Liver (tissue), 9 donors: Measurements from ENCODE around the gene JAKMIP1. TPM values are rescaled to one million over a fixed set of nuclear protein-coding genes. Genes with fewer than 3 reads are reported as not detected.

Source experiments
- DNase-seq: peaks from one replicate; pipeline ENCODE4 v3.0.0-alpha.2; 2017; ENCODE audit warnings: low spot score
- H3K27ac ChIP-seq, 2 donors: one replicate each; pipeline ENCODE4 v1.7.0; 2013; ENCODE audit warnings: inconsistent platforms in 2 of 2, low read length in 2 of 2, control low read depth in 1 of 2, low read depth in 1 of 2, mild to moderate bottlenecking in 1 of 2
- H3K27me3 ChIP-seq, 4 donors: one replicate each; pipeline versions ENCODE4 v1.6.1 to v1.7.0; 2013; ENCODE audit warnings: low read length in 3 of 4, inconsistent platforms in 1 of 4, mild to moderate bottlenecking in 1 of 4, moderate library complexity in 1 of 4; ENCODE audit not compliant: control insufficient read depth in 4 of 4, insufficient read depth in 4 of 4
- H3K36me3 ChIP-seq, 4 donors: one replicate each; pipeline versions ENCODE4 v1.6.1 to v1.7.0; 2013; ENCODE audit warnings: low read length in 3 of 4, mild to moderate bottlenecking in 3 of 4, low read depth in 1 of 4, moderate library complexity in 1 of 4; ENCODE audit not compliant: control insufficient read depth in 4 of 4, insufficient read depth in 3 of 4
- H3K4me1 ChIP-seq, 4 donors: one replicate each; pipeline versions ENCODE4 v1.6.1 to v1.7.0; 2013; ENCODE audit warnings: low read length in 3 of 4, mild to moderate bottlenecking in 3 of 4, moderate library complexity in 1 of 4; ENCODE audit not compliant: control insufficient read depth in 4 of 4, insufficient read depth in 4 of 4
- H3K4me3 ChIP-seq, 3 donors: one replicate each; pipeline versions ENCODE4 v1.6.1 to v1.7.0; 2013; ENCODE audit warnings: low read length in 3 of 3, control low read depth in 1 of 3, low read depth in 1 of 3, mild to moderate bottlenecking in 1 of 3
- H3K9ac ChIP-seq, 2 donors: one replicate each; pipeline ENCODE4 v1.7.0; 2013; ENCODE audit warnings: low read length in 2 of 2, mild to moderate bottlenecking in 2 of 2, moderate library complexity in 2 of 2, control low read depth in 1 of 2, low read depth in 1 of 2
- H3K9me3 ChIP-seq, 4 donors: one replicate each; pipeline versions ENCODE4 v1.6.1 to v1.7.0; 2013; ENCODE audit warnings: low read length in 3 of 4; ENCODE audit not compliant: control insufficient read depth in 4 of 4
- EGR1 ChIP-seq, 2 donors: IDR thresholded peaks; 2 replicates each; pipeline ENCODE4 v1.6.1; 2016 to 2018; ENCODE audit warnings: antibody characterized with exemption in 2 of 2, low read depth in 2 of 2
- FOXA1 ChIP-seq: IDR thresholded peaks from 2 replicates; pipeline ENCODE4 v1.6.1; 2016; ENCODE audit warnings: antibody characterized with exemption
- FOXA2 ChIP-seq: IDR thresholded peaks from 2 replicates; pipeline ENCODE4 v1.6.1; 2016; ENCODE audit warnings: antibody characterized with exemption
- GABPA ChIP-seq, 2 donors: IDR thresholded peaks in 1 of 2; conservative IDR thresholded peaks in 1 of 2; 2 replicates each; pipeline ENCODE4 v1.6.1; 2016; ENCODE audit warnings: antibody characterized with exemption in 2 of 2, mild to moderate bottlenecking in 1 of 2, moderate library complexity in 1 of 2
- HNF4A ChIP-seq, 2 donors: conservative IDR thresholded peaks; 2 replicates each; pipeline ENCODE4 v1.6.1; 2016; ENCODE audit warnings: antibody characterized with exemption in 2 of 2, mild to moderate bottlenecking in 2 of 2
- JUND ChIP-seq, 2 donors: IDR thresholded peaks; 2 replicates each; pipeline ENCODE4 v1.6.1; 2016; ENCODE audit warnings: antibody characterized with exemption in 2 of 2
- RAD21 ChIP-seq, 2 donors: IDR thresholded peaks; 2 replicates each; pipeline ENCODE4 v1.6.1; 2016; ENCODE audit warnings: antibody characterized with exemption in 2 of 2, mild to moderate bottlenecking in 2 of 2
- SP1 ChIP-seq: IDR thresholded peaks from 2 replicates; pipeline ENCODE4 v1.6.1; 2018; ENCODE audit warnings: antibody characterized with exemption, mild to moderate bottlenecking
- YY1 ChIP-seq: IDR thresholded peaks from 2 replicates; pipeline ENCODE4 v1.6.1; 2016; ENCODE audit warnings: antibody characterized with exemption, mild to moderate bottlenecking
- WGBS: extraction: QIAGEN DNeasy Blood & Tissue Kit; methylation state at CpG from one replicate; pipeline ENCODE4 v1.1.7; 2013; 5-methylcytosine and 5-hydroxymethylcytosine counted together
- polyA plus RNA-seq, 2 donors: library from polyadenylated mRNA; stranded (reverse) in 1 of 2; unstranded in 1 of 2; fragments of 200-250 nt in 1 of 2; fragments of >200 nt in 1 of 2; fragmentation: Nextera tagmentation in 1 of 2; extraction: Ambion mirVana in 1 of 2; gene quantifications; one replicate each; pipeline versions ENCODE4 v1.2.1 to v1.2.3, GENCODE V29; 2013 to 2015
- total RNA-seq, 2 donors: library from RNA; depleted of rRNA; stranded (reverse); fragments of >200 nt; gene quantifications; one replicate each; pipeline ENCODE4 v1.2.3, GENCODE V29; 2014
- TF ChIP-seq, protein P1 (sequence below): IDR thresholded peaks from 2 replicates; pipeline ENCODE4 v1.6.1; 2016; ENCODE audit warnings: antibody characterized with exemption
- TF ChIP-seq, protein P2 (sequence below): fragments of 150-350 bp; IDR thresholded peaks from 2 replicates; pipeline ENCODE4 v1.5.1; 2017; ENCODE audit warnings: improper control_type of control experiment, low read depth, low read length; ENCODE audit not compliant: missing input control
- TF ChIP-seq, protein P3 (sequence below): IDR thresholded peaks from 2 replicates; pipeline ENCODE4 v1.6.1; 2016; ENCODE audit warnings: antibody characterized with exemption, mild to moderate bottlenecking
- donor health status: healthy.
- donor health status: healthy.
- donor health status: healthy.
- donor health status: healthy.
- donor health status: healthy.

Gene JAKMIP1
- total and polyA plus RNA-seq, 4 donors = 0.08 to 0.50 TPM; not detected in 2

DNA sequence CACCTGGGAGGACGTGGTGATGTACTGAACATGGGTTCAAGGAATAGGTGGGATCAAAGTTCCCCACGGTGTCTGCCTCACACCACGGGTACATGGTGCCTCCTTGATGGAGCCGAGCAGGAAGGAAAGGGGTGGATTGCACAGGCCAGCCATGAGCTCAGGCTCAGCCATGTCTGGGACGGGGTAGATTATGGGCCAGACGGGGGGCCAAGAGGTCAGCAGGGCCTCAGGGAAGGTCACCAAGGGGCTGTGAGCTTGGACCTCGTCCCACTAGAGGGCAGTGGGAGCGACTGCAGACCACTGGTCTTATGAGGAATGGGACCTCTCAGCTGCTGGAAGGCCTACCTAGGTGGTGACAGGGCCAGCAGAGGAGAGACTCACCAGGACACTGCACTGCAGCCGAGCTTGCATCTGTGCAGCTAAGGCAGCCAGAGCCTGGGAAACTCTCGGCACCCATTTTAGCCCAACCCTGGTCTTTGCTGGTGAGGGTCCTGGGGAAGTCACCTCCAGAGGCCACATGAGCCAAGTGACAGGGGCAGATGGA, 38.4 kb downstream of the JAKMIP1 start:
- Histone ChIP-seq H3K27me3 (no peaks in the 10 kb centered on the region), H3K9me3 (peaks cover 0 to 10% (median 0%) of the 10 kb centered on the region in 4 donors), H3K4me3 (no peak overlapping the region), H3K9ac (no peak overlapping the region), H3K4me1 (no peaks in the 10 kb centered on the region), H3K36me3 (no peaks in the 10 kb centered on the region), H3K27ac (no peak overlapping the region)
- no peak for DNase-seq
- TF ChIP-seq SP1 = no peak
- TF ChIP-seq FOXA2 = no peak
- 79% methylated on average over 10 of the region's 10 CpGs for WGBS

DNA sequence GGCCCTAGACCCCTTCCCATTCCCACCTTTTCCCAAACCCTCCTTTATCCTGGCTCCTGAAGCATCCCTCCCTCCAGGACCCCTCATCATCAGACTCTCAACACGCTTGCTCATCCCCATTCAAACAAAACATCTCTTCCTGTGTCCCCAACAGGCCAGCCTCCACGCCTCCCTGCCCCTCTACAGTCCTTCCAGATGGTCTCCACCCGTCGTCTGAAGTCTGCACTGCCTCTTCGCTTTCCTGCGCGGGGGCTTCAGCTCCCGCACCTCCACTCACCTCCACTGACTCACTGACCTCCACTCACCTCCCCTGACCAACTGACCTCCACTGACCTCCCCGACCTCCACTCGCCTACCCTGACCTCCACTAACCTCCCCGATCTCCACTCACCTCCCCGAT, 39.8 kb downstream of the JAKMIP1 start:
- Histone ChIP-seq H3K27me3 (no peaks in the 10 kb centered on the region), H3K9ac (no peak overlapping the region), H3K36me3 (no peaks in the 10 kb centered on the region), H3K27ac (no peak overlapping the region), H3K4me3 (no peak overlapping the region), H3K4me1 (no peaks in the 10 kb centered on the region), H3K9me3 (peaks cover 0 to 10% (median 0%) of the 10 kb centered on the region in 4 donors)
- DNase-seq = no peak
- no peak for TF ChIP-seq HNF4A (conservative IDR thresholded peaks at IDR 0.05)
- TF ChIP-seq FOXA1 = no peak
- no peak for TF ChIP-seq JUND (IDR thresholded peaks at IDR 0.05)
- TF ChIP-seq GABPA (IDR thresholded peaks at IDR 0.05 in 1 of 2, conservative IDR thresholded peaks at IDR 0.05 in 1 of 2) = no peak
- TF ChIP-seq, protein P1, sequence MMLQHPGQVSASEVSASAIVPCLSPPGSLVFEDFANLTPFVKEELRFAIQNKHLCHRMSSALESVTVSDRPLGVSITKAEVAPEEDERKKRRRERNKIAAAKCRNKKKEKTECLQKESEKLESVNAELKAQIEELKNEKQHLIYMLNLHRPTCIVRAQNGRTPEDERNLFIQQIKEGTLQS = no peak
- TF ChIP-seq EGR1 (IDR thresholded peaks at IDR 0.05; ENCODE audit: low read depth in 2 of 2) = no peak
- TF ChIP-seq, protein P2, sequence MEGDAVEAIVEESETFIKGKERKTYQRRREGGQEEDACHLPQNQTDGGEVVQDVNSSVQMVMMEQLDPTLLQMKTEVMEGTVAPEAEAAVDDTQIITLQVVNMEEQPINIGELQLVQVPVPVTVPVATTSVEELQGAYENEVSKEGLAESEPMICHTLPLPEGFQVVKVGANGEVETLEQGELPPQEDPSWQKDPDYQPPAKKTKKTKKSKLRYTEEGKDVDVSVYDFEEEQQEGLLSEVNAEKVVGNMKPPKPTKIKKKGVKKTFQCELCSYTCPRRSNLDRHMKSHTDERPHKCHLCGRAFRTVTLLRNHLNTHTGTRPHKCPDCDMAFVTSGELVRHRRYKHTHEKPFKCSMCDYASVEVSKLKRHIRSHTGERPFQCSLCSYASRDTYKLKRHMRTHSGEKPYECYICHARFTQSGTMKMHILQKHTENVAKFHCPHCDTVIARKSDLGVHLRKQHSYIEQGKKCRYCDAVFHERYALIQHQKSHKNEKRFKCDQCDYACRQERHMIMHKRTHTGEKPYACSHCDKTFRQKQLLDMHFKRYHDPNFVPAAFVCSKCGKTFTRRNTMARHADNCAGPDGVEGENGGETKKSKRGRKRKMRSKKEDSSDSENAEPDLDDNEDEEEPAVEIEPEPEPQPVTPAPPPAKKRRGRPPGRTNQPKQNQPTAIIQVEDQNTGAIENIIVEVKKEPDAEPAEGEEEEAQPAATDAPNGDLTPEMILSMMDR = no peak
- no peak for TF ChIP-seq SP1
- TF ChIP-seq, protein P3, sequence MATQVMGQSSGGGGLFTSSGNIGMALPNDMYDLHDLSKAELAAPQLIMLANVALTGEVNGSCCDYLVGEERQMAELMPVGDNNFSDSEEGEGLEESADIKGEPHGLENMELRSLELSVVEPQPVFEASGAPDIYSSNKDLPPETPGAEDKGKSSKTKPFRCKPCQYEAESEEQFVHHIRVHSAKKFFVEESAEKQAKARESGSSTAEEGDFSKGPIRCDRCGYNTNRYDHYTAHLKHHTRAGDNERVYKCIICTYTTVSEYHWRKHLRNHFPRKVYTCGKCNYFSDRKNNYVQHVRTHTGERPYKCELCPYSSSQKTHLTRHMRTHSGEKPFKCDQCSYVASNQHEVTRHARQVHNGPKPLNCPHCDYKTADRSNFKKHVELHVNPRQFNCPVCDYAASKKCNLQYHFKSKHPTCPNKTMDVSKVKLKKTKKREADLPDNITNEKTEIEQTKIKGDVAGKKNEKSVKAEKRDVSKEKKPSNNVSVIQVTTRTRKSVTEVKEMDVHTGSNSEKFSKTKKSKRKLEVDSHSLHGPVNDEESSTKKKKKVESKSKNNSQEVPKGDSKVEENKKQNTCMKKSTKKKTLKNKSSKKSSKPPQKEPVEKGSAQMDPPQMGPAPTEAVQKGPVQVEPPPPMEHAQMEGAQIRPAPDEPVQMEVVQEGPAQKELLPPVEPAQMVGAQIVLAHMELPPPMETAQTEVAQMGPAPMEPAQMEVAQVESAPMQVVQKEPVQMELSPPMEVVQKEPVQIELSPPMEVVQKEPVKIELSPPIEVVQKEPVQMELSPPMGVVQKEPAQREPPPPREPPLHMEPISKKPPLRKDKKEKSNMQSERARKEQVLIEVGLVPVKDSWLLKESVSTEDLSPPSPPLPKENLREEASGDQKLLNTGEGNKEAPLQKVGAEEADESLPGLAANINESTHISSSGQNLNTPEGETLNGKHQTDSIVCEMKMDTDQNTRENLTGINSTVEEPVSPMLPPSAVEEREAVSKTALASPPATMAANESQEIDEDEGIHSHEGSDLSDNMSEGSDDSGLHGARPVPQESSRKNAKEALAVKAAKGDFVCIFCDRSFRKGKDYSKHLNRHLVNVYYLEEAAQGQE = no peak
- no peak for TF ChIP-seq RAD21 (IDR thresholded peaks at IDR 0.05)
- WGBS = 79% methylated on average over 12 of the region's 12 CpGs

DNA sequence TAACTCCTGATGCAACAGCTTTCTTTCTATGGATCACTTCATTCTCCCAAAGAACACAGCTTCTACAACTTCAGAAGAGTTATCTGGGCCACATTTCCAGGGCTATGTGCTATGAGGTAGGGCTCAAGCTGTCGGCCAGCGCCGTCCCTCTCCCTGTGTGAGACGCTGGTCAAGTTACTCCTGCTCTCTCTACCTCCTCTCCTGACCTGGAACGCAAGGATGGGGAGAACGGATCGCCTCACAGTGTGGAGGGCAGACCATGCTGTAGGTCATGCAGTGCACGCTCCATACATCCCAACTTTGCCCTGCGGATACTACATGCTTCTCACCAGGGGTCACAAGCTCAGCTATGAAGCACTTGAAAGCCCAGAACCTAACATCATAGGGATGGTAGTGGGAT, 42.4 kb downstream of the JAKMIP1 start:
- Histone ChIP-seq H3K4me3 (no peak overlapping the region), H3K4me1 (no peaks in the 10 kb centered on the region), H3K36me3 (no peaks in the 10 kb centered on the region), H3K9ac (no peak overlapping the region), H3K9me3 (no peaks in the 10 kb centered on the region), H3K27me3 (peaks cover 0 to 2% (median 0%) of the 10 kb centered on the region in 4 donors), H3K27ac (no peak overlapping the region)
- WGBS = 88% methylated on average over 9 of the region's 9 CpGs
- no peak for DNase-seq
- TF ChIP-seq HNF4A (conservative IDR thresholded peaks at IDR 0.05) = no peak
- no peak for TF ChIP-seq YY1
